RWPE1 (cell line): ENCODE measurements around the gene KCTD15.

ENCODE experiments used
- CTCF ChIA-PET: fragments of 350-600 bp; sonication (Branson Sonifier 250); formaldehyde crosslinking; extraction: SDS; loops from one replicate; lab custom pipeline; 2021; lab: Yijun Ruan, JAX
- POLR2A ChIA-PET: fragments of 400-600 bp; formaldehyde crosslinking; extraction: SDS; loops from one replicate; lab custom pipeline; 2020; ENCODE audit warnings: antibody characterized with exemption; ENCODE audit not compliant: low non-redundant PET; lab: Yijun Ruan, JAX
- DNase-seq: peaks from one replicate; pipeline ENCODE4 v3.0.0; 2012; ENCODE audit warnings: low spot score
- H3K27ac ChIP-seq: fragments of 450-650 bp; 2 replicates; pipeline ENCODE4 v1.5.1; 2017
- TF ChIP-seq, protein P1 (sequence below): fragments of 450-650 bp; conservative IDR thresholded peaks from 2 replicates; pipeline ENCODE4 v1.5.1; 2017; ENCODE audit warnings: low read depth, mild to moderate bottlenecking

KCTD15 gene

GRCh38 chr19:33774751-33775150 is 21.9 kb upstream of the KCTD15 start:
- TF ChIP-seq, protein P1, sequence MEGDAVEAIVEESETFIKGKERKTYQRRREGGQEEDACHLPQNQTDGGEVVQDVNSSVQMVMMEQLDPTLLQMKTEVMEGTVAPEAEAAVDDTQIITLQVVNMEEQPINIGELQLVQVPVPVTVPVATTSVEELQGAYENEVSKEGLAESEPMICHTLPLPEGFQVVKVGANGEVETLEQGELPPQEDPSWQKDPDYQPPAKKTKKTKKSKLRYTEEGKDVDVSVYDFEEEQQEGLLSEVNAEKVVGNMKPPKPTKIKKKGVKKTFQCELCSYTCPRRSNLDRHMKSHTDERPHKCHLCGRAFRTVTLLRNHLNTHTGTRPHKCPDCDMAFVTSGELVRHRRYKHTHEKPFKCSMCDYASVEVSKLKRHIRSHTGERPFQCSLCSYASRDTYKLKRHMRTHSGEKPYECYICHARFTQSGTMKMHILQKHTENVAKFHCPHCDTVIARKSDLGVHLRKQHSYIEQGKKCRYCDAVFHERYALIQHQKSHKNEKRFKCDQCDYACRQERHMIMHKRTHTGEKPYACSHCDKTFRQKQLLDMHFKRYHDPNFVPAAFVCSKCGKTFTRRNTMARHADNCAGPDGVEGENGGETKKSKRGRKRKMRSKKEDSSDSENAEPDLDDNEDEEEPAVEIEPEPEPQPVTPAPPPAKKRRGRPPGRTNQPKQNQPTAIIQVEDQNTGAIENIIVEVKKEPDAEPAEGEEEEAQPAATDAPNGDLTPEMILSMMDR = no peak
- CTCF ChIA-PET = interaction anchor here (0.6 to 1.0 kb wide), 5 partner anchors 224 to 652 kb away, joined by 3 to 4 read pairs (median 3); no protein-coding TSS in a partner anchor
- POLR2A ChIA-PET = no interaction called here
- no peak overlapping the region for H3K27ac ChIP-seq
- DNase-seq = no peak

DNA sequence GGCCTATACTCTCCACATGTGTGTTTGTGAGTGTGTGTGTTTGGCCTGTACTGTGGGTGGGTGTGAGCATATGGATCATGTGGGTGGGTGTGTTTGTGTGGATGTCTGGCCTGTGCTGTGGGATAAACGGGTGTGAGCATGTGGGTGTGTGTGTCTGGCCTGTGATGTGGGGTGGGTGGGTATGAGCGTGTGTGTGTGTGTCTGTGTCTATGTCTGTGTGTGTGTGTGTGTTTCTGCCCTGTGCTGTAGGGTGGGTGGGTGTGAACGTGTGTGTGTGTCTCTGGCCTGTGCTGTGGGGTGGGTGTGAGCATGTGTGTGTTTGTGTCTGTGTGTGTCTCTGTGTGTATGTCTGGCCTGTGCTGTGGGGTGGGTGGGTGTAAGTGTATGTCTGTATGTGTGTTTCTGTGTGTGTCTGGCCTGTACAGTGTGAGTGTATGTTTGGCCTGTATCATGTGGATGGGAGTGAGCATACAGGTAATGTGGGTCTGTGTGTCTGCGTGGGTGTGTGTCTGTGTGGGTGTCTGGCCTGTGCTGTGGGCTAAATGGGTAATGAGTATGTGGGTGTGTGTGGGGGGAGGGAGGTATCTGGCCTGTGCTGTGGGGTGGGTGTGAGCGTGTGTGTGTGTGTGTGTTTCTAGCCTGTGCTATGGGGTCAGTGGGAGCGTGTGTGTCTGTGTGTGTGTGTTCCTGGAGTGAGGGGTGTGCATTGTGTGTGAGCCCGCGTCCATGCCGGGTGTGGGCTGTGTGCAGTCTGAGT is 20.8 kb upstream of the KCTD15 start:
- no peak for DNase-seq
- ChIA-PET POLR2A (no interaction called here), CTCF (interaction anchor here (1.0 to 3.5 kb wide), 4 partner anchors 222 to 370 kb away, joined by 4 to 49 read pairs (median 13); no protein-coding TSS in a partner anchor)
- TF ChIP-seq, protein P1 = no peak
- no peak overlapping the region for H3K27ac ChIP-seq

DNA sequence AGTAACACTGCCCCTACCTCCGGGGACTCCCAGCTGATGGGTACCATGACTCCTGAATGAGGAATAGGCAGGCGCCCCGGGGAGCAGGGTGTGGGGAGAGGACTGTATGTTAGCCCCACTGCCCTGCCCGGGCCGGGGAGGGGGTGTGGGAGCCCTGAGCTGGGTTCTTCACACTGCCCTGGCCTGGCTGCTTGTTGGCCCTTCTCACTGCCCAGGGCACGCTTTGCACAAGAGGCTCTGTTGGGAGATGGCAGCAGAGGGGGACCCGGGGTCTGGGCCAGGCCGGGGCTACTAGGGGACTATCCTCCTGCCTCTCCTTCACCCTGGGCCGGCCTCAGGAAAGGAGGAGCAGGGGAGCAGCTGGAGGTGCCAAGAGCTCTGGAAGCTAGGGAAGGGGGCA is 19.3 kb upstream of the KCTD15 start:
- POLR2A ChIA-PET = no interaction called here
- DNase-seq = no peak
- no peak overlapping the region for H3K27ac ChIP-seq
- CTCF ChIA-PET = interaction anchor here (0.5 to 3.5 kb wide), 38 partner anchors 8 to 398 kb away, joined by 3 to 89 read pairs (median 6); partner anchors contain the start of gene KCTD15
- TF ChIP-seq, protein P1 = no peak

DNA sequence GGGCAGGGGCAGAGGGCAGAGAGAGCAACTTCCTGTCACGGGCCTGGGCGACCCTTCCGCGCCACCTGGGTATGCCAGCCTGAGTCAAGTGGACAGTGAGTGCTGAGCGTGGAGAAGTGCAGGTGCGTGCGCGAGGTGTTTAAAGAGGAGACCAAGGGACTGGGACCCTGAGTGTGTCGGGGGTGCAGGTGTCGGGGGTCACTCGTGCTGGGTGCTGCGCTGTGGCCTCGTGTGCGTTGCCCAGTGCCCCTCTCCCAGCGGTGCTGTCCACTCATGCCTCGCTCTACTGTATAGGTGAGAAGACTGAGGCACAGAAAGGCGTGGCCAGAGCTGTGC is 18.9 kb upstream of the KCTD15 start:
- TF ChIP-seq, protein P1 = no peak
- no peak overlapping the region for H3K27ac ChIP-seq
- ChIA-PET CTCF (interaction anchor here (0.6 to 3.5 kb wide), 42 partner anchors 9 to 588 kb away, joined by 3 to 89 read pairs (median 6); partner anchors contain the start of gene KCTD15), POLR2A (no interaction called here)
- DNase-seq = no peak

- H3K27ac ChIP-seq = no peak overlapping the region
- ChIA-PET CTCF (interaction anchor here (0.6 to 3.5 kb wide), 56 partner anchors 9 to 1071 kb away, joined by 3 to 89 read pairs (median 4); partner anchors contain the start of gene KCTD15), POLR2A (no interaction called here)
- DNase-seq = peak; percentile 87
- TF ChIP-seq, protein P1 = peak; percentile 100
Observed at GRCh38 chr19:33778089-33778791, 18.4 kb upstream of the KCTD15 start.

- ChIA-PET CTCF (interaction anchor here (0.6 to 3.5 kb wide), 5 partner anchors 9 to 366 kb away, joined by 3 to 27 read pairs (median 7); no protein-coding TSS in a partner anchor), POLR2A (no interaction called here)
- TF ChIP-seq, protein P1 = no peak
- no peak for DNase-seq
- no peak overlapping the region for H3K27ac ChIP-seq
Observed at GRCh38 chr19:33779849-33780248, 16.8 kb upstream of the KCTD15 start.
